ENCODE data around the gene GGT1. TPM values are rescaled to one million over a fixed set of nuclear protein-coding genes. Genes with fewer than 3 reads are reported as not detected.
A peak's percentile ranks its signal among the peaks of the same experiment; 100 is the strongest.
"Not testable (repeated sequence)": the region's sequence is repeated elsewhere in the genome, so short reads cannot be mapped to it uniquely, and the experiment has no call there.

The GGT1 gene
- total and polyA plus RNA-seq, 2 experiments from 2014 or later: 6.6 to 7.4 TPM

DNA sequence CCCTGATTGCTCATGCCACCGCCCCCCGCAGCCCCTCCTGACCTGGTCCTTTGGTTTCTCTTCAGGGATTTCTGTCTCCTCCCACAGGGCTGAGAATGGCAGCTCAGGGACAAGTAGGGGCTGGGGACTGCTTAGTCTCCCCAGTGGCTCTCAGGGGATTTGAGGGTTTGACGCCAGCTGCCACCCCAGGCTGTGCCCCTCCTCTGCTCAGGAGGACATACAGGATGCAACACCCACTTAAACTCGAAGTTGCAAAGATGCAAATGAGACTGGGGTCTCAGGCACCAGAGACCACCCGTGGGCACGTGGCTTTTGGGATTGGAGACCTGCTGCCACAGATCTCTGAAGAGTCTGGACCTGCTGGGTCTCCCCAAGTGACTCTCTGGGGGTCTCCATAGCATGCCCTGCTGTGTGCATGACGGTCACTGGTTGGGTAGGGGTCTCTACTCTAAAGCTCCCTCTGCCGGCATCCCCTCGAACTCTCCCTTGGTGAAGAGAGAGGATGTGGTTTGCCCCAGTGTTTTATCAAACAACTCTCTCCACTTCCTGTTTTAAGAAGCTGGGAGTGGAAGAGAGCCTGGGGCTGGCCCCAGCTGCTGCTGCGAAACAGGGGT, 31.9 kb downstream of the GGT1 start:
- not testable (repeated sequence) for H3K9me2 ChIP-seq (ENCODE audit: insufficient read depth); H3K36me3 Mint-ChIP-seq (ENCODE audit: low read depth); H3K4me3 Mint-ChIP-seq; H3K27me3 ChIP-seq (ENCODE audit: insufficient read depth); H2AFZ ChIP-seq; H3K4me3 ChIP-seq; H3K4me1 ChIP-seq (ENCODE audit: insufficient read depth); H3K9me3 Mint-ChIP-seq; H3K36me3 ChIP-seq (ENCODE audit: insufficient read depth); H4K20me1 ChIP-seq (replicated peaks; ENCODE audit: insufficient read depth); H3K27ac ChIP-seq (ENCODE audit: low read depth); H3K79me2 ChIP-seq (replicated peaks; ENCODE audit: insufficient read depth); H3K4me2 ChIP-seq; ATAC-seq; H3F3A ChIP-seq (replicated peaks; ENCODE audit: low read depth); H3K27me3 Mint-ChIP-seq (ENCODE audit: insufficient read depth, low read depth, poor library complexity); H3K27ac Mint-ChIP-seq
- peaks cover 30% of the 10 kb centered on the region for H3K4me1 Mint-ChIP-seq
- TF ChIP-seq, protein P1, sequence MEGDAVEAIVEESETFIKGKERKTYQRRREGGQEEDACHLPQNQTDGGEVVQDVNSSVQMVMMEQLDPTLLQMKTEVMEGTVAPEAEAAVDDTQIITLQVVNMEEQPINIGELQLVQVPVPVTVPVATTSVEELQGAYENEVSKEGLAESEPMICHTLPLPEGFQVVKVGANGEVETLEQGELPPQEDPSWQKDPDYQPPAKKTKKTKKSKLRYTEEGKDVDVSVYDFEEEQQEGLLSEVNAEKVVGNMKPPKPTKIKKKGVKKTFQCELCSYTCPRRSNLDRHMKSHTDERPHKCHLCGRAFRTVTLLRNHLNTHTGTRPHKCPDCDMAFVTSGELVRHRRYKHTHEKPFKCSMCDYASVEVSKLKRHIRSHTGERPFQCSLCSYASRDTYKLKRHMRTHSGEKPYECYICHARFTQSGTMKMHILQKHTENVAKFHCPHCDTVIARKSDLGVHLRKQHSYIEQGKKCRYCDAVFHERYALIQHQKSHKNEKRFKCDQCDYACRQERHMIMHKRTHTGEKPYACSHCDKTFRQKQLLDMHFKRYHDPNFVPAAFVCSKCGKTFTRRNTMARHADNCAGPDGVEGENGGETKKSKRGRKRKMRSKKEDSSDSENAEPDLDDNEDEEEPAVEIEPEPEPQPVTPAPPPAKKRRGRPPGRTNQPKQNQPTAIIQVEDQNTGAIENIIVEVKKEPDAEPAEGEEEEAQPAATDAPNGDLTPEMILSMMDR (conservative IDR thresholded peaks at IDR 0.05; ENCODE audit: low read depth in 2 of 2): peak; percentile 33 to 38; a peak in 3 of 4 replicates
- DNase-seq (ENCODE audit: low spot score): peak; percentile 8

DNA sequence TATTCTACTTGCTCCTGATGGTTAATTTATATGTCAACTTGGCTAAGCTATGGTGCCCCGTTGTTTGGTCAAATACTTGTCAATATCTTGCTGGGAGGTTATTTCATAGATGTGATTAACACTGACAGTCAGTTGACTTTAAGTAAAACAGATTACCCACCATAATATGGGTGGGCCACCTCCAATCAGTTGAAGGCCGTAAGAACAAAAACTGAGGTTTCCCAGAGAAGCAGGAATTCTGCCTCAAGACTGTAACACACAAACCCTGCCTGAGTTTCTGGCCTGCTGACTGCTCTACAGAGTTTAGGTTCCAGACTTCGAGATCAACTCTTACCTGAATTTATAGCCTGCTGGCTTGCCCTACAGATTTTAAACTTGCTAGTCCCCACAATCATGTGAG, 33.5 kb downstream of the GGT1 start:
- H3K4me1 ChIP-seq (ENCODE audit: insufficient read depth); H4K20me1 ChIP-seq (replicated peaks; ENCODE audit: insufficient read depth); H3K36me3 ChIP-seq (ENCODE audit: insufficient read depth); H3K27ac ChIP-seq (ENCODE audit: low read depth); H3K36me3 Mint-ChIP-seq (ENCODE audit: low read depth); H3K4me3 ChIP-seq; H2AFZ ChIP-seq; H3K27ac Mint-ChIP-seq; H3F3A ChIP-seq (replicated peaks; ENCODE audit: low read depth); H3K4me2 ChIP-seq; H3K27me3 Mint-ChIP-seq (ENCODE audit: insufficient read depth, low read depth, poor library complexity); H3K27me3 ChIP-seq (ENCODE audit: insufficient read depth); H3K79me2 ChIP-seq (replicated peaks; ENCODE audit: insufficient read depth); H3K9me3 Mint-ChIP-seq; DNase-seq (ENCODE audit: low spot score); H3K4me3 Mint-ChIP-seq; H3K9me2 ChIP-seq (ENCODE audit: insufficient read depth); ATAC-seq: not testable (repeated sequence)
- peaks cover 16% of the 10 kb centered on the region for H3K4me1 Mint-ChIP-seq

DNA sequence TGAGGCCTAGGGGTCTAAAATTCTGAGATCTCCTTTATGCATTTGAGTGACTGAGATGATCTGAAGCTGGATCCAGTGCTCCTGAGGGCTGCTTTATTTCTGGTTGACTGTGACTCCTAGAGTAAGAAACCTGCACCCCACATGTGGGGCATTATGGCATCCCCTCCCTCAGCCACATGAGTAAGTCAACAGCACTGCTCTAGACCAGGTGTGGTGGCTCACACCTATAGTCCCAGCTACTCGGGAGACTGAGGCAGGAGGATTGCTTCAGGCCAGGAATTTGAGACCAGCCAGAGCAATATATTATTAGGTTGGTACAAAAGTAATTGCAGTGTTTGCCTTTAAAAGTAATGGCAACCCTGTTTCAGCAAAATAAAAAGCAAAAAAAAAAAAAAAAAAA, 39.3 kb downstream of the GGT1 start:
- H3K4me3 Mint-ChIP-seq; H3K79me2 ChIP-seq (replicated peaks; ENCODE audit: insufficient read depth); H3F3A ChIP-seq (replicated peaks; ENCODE audit: low read depth); H3K4me1 Mint-ChIP-seq; ATAC-seq; H2AFZ ChIP-seq; H3K27me3 Mint-ChIP-seq (ENCODE audit: insufficient read depth, low read depth, poor library complexity); DNase-seq (ENCODE audit: low spot score); H3K36me3 Mint-ChIP-seq (ENCODE audit: low read depth); H4K20me1 ChIP-seq (replicated peaks; ENCODE audit: insufficient read depth); H3K4me1 ChIP-seq (ENCODE audit: insufficient read depth); H3K36me3 ChIP-seq (ENCODE audit: insufficient read depth); H3K4me3 ChIP-seq; H3K9me2 ChIP-seq (ENCODE audit: insufficient read depth); H3K27ac ChIP-seq (ENCODE audit: low read depth); H3K9me3 Mint-ChIP-seq; H3K4me2 ChIP-seq; H3K27me3 ChIP-seq (ENCODE audit: insufficient read depth); H3K27ac Mint-ChIP-seq: not testable (repeated sequence)

DNA sequence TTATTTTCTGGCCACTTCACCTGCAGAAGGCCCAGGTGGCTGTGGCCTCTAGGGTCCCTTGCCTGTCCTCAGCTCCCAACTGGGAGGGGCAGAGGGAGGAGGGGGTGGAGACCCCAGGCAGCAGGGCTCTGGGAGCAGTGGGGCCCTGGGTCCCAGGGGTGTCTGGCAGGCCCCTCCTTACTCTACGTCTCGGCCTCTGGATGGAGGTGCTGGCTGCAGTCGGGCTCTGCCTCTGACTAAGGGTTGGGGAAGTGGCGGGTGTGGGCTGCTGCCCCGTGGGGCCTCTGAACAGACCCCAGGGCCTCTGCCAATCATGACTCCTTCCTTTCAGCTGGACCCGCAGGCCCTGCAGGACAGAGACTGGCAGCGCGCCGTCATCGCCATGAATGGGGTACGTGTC, 41.4 kb downstream of the GGT1 start:
- not testable (repeated sequence) for H3K4me1 Mint-ChIP-seq; H3K9me2 ChIP-seq (ENCODE audit: insufficient read depth); H3K27me3 Mint-ChIP-seq (ENCODE audit: insufficient read depth, low read depth, poor library complexity); H3K4me1 ChIP-seq (ENCODE audit: insufficient read depth); ATAC-seq; H3K4me3 ChIP-seq; H3K36me3 Mint-ChIP-seq (ENCODE audit: low read depth); H3K27me3 ChIP-seq (ENCODE audit: insufficient read depth); H3F3A ChIP-seq (replicated peaks; ENCODE audit: low read depth); H3K9me3 Mint-ChIP-seq; H3K4me3 Mint-ChIP-seq; H3K36me3 ChIP-seq (ENCODE audit: insufficient read depth); DNase-seq (ENCODE audit: low spot score); H3K27ac Mint-ChIP-seq; H4K20me1 ChIP-seq (replicated peaks; ENCODE audit: insufficient read depth); H3K4me2 ChIP-seq; H3K79me2 ChIP-seq (replicated peaks; ENCODE audit: insufficient read depth); H3K27ac ChIP-seq (ENCODE audit: low read depth); H2AFZ ChIP-seq

DNA sequence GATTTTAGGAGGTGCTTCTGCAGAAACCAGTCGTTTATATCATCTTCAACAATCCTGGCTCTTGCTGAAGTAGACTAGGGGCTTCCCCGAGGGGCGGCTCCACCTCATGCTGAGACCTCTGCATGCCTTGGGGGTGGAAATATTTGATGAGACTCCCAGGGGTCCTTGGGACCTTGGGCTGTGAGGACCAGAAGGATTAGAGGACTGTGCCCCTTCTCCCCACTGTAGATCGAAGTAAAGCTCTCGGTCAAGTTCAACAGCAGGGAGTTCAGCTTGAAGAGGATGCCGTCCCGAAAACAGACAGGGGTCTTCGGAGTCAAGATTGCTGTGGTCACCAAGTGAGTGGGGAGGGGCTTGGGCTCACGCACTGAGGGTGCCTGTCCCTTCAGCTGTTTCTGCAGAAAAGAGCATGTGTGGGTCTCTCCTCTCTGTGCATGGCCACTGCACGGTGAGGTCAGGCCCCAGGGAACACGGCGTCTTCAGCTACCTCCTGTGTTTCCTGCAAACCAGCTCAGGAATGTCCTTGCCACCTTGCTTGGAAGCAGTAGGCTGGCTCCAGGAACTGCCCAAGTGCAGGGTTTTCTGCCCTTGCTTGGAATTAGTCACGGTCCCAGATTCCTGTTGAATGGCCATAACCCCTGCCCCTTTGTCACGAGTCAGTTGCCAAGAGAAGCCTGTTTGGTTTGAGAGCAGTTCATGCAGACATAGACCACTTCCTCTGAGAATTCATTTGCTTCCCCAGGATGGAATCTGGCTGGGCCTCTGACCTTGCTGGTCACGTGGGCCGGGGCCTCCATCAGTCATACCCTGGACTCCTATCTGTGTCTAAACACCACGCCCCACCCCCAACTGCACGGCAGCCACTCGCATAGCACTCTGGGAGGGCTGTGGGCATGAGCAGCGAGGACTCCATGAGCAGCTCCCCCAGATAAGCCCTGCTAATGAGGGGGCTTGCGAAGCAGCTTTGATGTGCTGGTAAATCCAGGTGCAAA, 42.7 kb downstream of the GGT1 start:
- not testable (repeated sequence) for H2AFZ ChIP-seq; H3K27ac Mint-ChIP-seq; H4K20me1 ChIP-seq (replicated peaks; ENCODE audit: insufficient read depth); H3K79me2 ChIP-seq (replicated peaks; ENCODE audit: insufficient read depth); H3K4me3 Mint-ChIP-seq; H3K4me1 Mint-ChIP-seq; ATAC-seq; H3F3A ChIP-seq (replicated peaks; ENCODE audit: low read depth); H3K9me3 Mint-ChIP-seq; H3K4me3 ChIP-seq; H3K9me2 ChIP-seq (ENCODE audit: insufficient read depth); DNase-seq (ENCODE audit: low spot score); H3K36me3 Mint-ChIP-seq (ENCODE audit: low read depth); H3K36me3 ChIP-seq (ENCODE audit: insufficient read depth); H3K27me3 Mint-ChIP-seq (ENCODE audit: insufficient read depth, low read depth, poor library complexity); H3K4me1 ChIP-seq (ENCODE audit: insufficient read depth); H3K27me3 ChIP-seq (ENCODE audit: insufficient read depth); H3K27ac ChIP-seq (ENCODE audit: low read depth); H3K4me2 ChIP-seq

DNA sequence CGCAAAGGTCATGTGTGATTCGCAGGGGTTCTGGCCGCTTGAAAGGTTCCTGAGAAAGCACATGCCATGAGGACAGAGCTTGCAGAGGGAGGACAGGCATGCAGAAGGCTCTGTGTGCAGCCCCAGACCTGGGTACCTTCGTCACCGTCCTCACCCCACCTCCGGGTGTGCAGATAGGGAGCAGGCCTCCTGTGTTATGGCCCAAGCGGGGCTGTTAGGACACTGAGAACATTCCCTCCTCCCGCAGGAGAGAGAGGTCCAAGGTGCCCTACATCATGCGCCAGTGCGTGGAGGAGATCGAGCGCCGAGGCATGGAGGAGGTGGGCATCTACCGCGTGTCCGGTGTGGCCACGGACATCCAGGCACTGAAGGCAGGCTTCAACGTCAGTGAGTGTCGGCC, 43.8 kb downstream of the GGT1 start:
- H4K20me1 ChIP-seq (replicated peaks; ENCODE audit: insufficient read depth); H3K4me1 Mint-ChIP-seq; H3K4me3 Mint-ChIP-seq; H3F3A ChIP-seq (replicated peaks; ENCODE audit: low read depth); H3K4me2 ChIP-seq; H3K36me3 Mint-ChIP-seq (ENCODE audit: low read depth); ATAC-seq; H3K4me1 ChIP-seq (ENCODE audit: insufficient read depth); H3K27ac ChIP-seq (ENCODE audit: low read depth); H3K27me3 ChIP-seq (ENCODE audit: insufficient read depth); H3K9me2 ChIP-seq (ENCODE audit: insufficient read depth); H2AFZ ChIP-seq; H3K27me3 Mint-ChIP-seq (ENCODE audit: insufficient read depth, low read depth, poor library complexity); H3K27ac Mint-ChIP-seq; H3K79me2 ChIP-seq (replicated peaks; ENCODE audit: insufficient read depth); H3K36me3 ChIP-seq (ENCODE audit: insufficient read depth); DNase-seq (ENCODE audit: low spot score); H3K9me3 Mint-ChIP-seq; H3K4me3 ChIP-seq: not testable (repeated sequence)
